Cerebellar nuclear complex (tissue), 1 donor: ENCODE results near the gene JPH3.

Experiments
- DNase-seq, 2 experiments: peaks; one replicate each; lab custom pipeline; 2025; lab: John Stamatoyannopoulos, UW

The JPH3 gene

DNA sequence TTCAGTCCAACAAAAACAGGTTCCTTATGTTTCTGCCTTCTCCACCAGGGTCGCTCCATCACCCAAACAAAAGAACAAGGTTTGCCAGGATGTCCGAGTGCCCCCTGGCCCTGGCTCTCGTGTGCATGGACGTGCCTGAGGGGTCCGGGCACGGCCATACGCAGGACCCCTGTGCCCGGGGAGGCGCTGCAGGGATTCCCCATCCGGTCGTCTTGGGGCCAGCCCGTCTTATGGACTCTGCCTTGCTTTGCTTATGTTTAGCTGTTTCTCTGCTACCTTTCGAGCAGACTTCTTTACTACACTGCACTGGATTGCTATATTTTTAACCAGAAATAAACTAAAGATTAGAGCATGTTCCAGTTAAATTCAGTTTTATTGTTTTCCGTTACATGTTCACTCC is 95.5 kb downstream of the JPH3 start:
- DNase-seq: no peak

DNA sequence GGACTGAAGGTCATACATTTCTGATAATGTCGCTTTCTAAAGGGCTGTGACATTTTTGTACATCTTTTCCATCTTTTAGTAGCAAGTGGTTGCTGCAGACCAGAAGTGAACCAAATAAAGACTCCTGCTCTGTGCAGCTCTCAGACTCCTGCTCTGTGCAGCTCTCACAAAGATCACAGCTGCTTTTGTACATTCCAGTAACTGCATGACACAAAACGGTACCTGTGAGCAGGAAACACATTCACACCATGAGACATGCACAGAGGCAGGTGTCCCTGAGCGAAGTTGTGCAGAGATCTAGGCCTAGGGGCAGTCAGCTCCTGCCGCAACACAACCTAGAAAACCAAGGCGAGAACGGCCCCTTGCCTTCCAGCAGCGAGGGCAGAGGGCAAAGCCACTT is 95.9 kb downstream of the JPH3 start:
- DNase-seq: no peak

DNA sequence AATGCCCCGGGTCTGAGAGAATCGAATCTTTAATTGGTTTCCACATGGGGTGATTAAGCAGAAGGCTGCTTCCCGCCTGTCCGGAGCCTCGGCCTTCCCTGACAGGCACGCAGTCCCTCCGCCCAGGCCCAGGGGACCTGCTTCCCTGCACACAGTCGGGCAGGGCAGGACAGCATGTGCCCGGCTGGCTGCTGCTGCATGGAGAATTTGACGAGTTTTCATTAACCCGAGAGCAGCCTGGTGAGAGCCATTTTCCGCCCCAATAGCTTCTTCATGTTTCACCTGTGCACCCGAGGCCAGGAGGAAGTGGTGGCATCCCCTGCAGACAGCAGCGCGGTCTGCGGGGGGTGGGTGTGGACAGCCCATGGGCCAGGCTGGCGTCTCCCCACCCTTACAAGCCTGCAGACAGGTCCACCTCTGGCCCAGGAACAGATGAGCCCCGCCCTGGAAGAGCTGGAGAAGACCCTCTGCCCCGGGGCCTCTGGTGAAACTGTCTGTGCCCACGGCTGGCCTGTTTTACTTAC is 96.4 kb downstream of the JPH3 start:
- DNase-seq: no peak

DNA sequence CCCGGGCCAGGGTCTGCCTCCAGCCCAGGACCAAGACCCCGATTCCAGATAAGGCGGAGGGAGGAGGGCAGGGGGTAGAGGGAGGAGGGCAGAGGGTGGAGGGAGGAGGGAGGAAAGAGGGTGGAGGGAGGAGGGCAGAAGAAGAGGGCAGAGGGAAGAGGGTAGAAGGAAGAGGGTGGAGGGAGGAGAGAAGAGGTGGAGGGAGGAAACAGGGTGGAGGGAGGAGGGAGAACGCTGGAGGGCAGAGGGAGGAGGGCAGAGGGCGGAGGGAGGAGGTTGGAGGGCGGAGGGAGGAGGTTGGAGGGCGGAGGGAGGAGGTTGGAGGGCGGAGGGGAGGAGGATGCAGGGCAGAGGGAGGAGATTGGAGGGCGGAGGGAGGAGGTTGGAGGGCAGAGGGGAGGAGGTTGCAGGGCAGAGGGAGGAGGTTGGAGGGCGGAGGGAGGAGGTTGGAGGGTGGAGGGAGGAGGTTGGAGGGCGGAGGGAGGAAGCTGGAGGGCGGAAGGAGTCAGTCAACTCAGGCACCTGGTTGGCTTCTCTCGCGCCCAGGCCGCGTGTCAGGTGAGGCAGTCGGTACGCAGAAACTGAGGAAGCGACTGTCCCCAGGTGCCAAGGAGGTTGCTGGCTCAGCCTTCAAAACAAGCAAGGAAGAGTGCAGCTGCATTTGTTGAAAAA is 98.2 kb downstream of the JPH3 start:
- no peak for DNase-seq

DNA sequence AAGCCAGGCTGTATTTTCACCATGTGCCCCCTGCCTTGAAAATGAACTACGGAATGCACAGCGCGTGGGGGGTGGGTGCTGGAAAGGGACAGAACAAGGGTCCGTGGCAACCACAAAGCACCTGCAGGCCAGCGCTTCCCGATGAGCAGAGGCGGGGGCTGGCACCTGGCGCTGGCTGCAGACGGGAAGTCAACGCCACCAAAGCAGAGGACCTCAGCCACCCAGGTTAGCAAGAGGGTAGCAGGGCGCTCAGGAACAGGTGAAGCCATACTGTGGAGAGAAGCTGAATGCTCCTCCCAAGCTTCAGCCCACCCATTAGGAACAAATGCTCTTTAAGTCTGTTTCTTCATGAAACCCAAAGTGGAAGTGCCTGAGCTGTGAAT is 98.8 kb downstream of the JPH3 start:
- no peak for DNase-seq

DNA sequence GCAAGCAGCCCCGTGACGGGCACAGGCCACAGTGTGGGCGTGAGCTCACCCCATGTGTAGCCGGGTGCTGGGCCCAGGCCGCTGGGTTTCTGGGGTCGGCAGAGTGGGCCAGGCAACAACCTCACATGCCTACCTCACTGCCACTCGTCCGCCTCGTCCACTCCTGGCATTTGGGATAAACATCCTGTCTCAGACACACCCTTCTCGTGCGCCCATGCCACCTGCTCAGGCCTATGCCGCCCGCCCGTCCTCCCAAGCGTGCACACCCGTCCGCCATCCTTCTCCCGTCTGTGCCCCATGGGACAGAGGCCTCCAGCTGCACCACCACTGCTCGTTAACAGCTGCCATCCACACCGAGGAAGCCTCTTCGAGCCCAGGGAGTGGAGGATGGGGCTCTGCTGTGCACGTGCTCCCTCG is 99.2 kb downstream of the JPH3 start:
- no peak for DNase-seq

DNA sequence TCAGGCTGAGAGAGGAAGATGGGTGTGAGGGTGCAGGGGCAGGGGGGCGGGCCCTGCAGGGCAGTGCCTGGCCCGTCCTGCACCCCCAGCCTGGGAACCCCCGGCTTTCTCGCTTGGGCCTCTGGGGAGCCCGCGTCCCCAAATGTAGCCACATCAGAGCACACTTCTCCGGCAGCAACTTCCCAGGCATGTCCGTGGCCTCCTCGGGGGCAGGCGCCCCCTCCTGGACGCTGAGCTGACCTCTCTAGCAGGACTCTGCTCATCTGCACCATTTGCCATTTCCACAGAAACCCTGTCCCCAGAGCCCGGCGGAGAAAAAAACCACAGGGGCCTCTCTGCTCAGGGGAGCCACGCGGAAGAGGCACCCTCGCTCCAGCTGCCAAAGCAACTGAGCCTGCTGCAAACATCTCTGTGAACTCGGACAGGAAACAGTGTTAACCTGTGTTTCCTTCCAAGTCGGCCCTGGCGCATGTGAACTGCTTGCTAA is 100.1 kb downstream of the JPH3 start:
- no peak for DNase-seq

DNA sequence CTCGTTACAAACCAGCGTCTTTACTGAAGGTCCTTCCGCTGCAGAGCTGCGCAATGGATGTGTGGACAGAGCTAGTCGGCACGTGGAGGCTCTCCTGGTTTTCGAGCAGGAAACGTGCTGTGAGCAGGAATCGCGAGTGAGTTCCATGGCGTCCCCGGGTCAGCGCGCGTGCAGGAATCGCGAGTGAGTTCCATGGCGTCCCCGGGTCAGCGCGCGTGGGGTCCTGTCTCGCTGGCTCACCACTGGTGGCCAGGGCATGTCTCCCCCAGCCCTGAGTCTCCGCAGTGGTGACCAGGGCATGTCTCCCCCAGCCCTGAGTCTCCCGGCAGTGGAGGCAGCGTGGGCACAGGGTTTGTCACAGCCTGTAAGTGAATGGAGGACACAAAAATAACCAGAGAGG is 100.8 kb downstream of the JPH3 start:
- no peak for DNase-seq

DNA sequence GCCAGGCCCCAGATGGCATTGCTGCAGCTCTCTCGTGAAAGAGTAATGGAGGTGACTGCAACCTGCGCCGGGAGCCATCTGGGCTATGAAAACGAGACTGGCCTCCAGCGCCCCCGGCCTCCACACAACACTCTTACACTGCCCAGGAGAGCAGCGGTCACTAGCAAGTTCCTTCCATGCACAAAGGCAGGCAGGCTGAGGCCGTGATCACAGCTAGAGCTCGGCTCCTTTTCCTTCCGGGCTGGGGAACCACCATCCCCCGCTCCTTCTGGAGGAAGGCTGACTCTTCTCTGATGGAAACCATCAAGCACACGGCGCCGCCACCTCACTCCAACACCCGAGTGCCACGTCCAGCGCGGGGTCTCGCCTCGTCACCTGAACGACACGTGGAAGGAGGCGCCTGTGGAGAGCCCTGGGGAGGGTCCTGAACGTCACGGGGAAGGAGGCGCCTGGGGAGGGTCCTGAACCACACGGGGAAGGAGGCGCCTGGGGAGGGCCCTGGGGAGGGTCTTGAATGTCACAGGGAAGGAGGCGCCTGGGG is 101.6 kb downstream of the JPH3 start:
- DNase-seq: no peak

DNA sequence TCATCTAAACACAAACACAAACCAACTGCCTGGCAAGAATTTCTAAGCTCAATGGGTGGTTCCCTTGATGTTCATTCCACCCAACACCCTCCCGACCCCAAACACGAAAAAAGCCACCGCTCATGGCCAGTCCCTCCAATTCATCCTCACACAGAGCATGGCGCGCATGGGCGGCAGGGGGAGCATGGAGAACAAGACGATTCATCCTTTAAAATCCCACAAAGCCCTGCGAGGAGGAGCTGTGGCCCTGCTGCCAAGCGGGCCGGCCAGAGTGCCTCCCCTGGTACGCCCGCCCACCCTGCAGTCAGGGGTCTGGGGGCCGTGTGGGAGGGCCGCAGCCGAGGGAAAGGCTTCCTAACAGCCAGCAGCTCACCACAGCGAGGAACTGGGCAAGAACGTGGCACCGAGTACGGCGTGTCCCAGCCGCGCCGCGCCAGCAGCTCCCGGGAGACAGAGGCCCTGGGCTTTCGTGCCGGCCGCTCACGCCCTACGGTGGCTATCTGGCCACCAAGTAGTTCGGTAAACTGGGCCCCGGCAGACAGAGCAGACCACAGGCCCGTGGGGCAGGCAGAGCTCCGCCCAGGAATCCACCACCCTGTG is 102.5 kb downstream of the JPH3 start:
- DNase-seq: no peak

DNA sequence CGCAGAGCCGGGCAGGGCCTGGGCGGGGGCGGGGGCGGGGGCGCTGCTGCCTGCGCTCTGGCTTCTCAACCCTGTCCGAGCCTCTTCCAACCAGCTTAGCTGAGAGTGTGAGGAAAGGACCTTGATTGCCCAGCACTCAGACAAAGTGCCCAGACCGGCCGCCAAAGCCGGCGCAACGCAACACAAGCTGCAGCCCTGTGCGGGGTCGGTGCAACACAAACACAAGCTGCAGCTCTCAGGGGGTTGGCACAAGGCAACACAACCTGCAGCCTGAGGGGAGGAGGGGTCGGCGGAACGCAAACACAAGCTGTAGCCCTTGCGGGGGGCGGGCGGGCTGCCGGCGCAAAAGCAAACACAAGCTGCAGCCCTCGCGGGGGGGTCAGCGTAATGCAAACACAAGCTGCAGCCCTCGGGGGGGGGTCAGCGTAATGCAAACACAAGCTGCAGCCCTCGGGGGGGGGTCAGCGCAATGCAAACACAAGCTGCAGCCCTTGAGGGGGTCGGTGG is 103.5 kb downstream of the JPH3 start:
- no peak for DNase-seq

DNA sequence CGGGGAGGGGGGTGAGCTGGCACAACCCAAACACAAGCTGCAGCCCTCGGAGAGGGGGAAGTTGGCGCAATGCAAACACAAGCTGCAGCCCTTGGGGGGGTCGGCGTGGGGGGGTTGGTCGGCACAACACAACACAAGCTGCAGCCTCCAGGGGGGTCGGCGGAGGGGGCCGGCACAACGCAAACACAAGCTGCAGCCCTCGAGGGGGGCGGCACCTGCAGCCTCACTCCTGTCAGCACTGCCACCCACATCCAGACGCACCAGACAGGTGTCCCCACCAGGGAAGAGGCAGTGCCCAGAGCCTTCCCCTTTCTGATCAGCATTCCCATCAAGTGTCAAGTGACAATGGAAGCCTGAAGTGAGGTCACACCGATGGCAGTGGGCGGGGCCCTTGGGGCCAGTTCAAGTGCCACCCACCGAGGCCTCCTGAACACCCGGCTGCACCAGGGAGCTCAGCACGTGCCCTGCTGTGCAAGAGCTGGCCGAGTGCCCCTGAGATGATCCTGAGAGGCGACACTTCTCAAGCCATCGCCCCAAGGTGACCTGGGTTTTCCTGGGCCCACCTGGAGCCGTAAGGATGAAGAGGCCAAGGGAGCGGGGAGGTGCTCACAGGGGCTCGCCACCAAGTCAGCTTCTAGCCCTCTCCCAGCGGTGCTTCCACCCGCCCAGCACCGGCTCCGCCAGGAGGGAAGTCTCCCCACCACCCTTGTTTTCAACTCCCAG is 104.1 kb downstream of the JPH3 start:
- no peak for DNase-seq

DNA sequence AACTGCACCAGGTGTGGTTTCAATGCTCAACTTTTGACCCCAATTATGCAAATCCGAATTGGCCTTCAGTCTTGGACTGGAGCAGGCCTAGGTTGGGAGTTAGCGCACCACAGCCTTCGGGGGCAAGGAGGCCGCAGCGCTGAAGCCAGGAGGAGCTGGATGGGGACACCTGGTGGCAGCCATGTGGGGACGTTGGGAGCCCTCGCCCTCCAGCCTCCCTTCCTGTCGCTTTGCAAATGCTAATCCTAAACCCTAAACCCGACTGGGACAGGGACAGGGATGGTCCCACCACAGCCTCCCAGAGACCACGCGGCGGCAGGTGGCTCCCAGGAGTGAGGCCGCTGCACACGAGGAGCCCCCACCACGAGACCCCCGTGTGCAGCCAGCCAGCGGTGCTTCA is 104.8 kb downstream of the JPH3 start:
- no peak for DNase-seq

DNA sequence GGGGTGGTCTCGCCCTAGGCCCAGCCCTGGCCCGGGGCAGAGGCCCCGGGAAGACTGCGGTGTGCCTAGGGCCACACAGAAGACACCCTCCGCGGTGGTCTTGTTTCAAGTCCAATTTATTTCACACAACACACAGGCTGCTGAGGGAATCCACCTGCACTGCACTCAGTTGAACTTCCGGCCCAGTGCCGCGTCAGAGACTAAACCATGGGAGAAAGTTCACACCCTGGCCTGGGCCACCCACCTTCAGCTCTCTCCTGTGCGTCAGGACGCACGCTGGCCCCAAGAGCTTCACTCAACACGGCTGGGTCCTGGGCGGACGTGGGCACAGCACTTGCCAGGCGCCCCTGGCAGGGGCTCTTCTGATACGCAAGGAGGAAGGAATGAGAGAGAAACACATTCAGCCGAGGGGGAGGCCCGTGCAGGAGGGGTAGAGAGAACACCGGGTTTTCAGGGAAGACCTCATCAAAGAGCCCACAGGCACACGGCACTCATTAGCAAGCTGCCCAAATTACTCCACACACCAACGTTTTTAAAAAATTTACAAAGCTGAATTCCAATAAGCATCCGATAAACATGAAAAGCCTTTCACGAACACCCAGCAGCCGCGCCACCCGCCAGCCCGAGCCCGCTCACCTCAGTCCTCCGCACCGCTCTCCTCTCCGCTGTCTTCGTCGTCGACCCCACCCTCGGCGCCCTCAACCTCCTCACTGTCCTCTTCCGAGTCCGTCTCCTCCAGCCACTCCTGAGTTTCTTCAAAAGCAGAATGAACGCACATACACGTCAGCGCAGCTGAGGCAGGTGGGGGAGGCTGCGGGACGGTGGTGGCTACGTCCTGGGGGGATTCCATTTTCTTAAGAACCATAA is 105.6 kb downstream of the JPH3 start:
- DNase-seq: no peak

DNA sequence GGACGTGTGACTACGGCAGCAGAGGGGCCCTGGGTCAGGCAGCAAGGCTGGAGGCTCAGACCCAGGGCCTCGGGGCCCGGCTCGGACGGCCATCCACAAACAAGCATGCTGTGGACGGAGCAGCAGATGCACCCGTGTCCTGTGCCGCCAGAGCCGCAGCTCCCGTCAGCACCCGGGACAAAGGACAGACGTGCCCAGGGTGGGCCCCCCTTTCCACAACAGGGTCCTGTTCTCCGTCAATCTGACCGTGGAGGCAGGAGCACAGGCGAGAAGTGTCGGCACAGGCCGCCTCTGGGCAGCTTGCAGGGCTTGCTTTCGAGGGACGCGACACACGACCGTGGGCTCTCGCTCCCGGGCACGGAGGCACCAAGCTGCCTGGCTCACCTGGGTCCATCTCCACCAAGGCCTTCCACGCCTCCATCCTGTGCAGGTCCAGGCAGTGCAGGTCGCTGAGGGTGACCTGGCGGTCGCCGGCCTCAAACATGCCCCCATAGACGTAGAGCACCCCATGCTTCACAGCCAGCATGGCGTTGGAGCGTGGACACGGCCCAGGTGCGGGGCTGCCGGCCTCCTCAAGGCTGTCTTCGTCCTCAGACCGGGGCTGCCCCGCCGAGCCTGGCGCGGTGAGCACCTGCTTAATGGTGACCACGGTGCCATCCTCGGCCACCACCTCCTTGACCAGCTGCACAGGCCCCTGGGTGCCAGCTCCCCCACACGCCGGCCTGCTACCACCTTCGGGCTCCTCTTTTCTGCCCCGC is 106.8 kb downstream of the JPH3 start:
- DNase-seq: no peak

DNA sequence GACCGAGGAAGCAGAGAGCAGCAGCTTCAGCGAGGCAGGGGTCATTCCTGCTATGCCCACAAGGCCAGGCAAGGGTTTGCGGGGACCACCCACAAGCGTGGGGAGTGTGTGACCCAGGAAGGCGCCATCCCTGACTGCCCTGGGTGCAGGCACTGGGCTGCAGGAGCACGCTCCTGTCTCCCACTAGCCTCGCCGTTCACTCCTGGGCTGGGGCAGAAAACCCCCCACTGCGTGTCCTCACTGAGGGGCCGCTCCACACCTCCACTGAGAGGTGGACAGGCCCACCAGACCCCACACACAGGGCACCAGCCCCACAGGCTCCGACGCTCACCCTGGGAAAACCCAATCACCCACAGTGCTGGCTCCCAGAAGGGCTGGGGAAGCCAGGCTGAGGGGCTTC is 107.4 kb downstream of the JPH3 start:
- DNase-seq: no peak

DNA sequence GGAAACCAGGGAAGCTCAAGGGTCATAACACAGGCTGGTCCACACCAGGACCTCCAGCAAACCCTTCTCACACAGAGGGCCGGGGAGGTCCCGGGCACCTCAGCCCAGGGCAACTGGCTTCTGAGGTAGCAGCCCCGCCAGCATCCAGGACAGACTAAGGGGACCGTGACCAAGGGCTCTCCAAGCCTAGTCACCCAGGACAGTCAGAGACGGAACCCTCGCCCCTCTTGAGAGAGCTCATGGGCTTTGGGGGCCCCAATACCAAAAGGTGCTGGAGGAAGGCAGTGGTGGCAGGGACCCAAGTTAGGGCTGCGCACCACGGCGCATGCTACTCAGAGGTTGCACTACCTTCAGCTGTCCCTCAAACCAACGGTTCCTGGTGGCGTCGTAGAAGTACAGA is 108.6 kb downstream of the JPH3 start:
- DNase-seq: no peak

DNA sequence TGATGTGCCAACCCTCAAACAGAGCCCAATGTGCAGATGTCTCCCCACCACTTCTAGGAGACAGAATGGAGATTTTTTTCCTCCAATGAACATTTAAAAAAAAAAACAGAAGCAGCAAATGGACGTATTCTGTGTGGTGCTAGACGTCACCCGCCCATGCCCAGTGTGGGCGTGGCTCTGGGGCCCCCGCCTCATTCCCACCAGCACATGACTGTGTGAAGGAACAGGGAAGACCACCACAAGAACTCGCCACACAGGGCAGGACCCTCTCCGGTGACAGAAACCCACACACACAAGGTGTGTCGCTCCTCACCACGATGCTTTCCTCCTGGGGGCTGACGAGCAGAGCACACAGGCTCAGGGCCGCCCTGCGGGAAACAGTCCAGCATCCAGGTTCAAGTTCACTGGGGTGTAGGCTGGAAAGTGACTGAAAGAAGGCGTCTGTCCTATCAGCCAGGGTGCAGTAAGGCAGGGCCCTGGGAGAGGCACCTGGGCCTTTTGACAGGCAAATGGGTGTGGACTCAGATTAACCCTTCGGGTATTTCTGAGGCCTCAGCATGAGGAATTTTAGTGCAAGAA is 110.0 kb downstream of the JPH3 start:
- DNase-seq: no peak

DNA sequence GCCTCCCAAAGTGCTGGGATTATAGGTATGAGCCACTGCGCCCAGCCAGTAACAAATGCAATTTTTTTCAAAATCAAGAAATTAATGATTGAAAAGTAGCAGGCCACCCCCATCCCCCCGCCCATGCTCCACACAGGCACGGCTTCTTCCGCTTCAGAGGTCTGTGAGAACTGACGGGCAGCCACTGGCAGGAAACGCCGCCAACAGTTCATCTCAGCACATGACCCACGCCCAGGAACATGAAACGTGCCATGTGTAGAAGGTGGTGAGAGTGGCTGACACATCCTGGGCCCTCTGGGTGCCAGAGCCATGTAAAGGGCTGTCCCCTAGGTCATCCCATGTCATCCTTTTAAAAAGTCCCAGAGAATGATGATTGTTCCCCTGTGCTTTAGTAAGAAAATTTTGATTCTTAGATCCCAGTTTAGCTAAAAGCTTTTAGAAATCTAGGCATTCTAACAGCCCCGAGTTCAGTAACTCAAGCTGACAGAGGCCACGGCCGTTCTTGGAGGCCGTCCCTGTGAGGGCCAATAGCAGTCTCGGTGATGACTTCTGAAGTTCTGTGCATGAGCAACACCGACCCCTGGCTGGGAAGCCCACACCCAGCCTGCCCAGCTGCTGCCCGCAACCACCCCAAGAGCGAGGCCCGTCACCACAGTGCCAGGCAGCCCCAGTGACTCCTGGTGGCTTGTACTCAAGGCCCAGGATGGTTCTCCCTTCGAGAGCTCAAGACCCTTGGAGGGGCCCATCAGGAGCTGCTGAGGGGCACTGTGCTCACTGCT is 111.3 kb downstream of the JPH3 start:
- DNase-seq: no peak

DNA sequence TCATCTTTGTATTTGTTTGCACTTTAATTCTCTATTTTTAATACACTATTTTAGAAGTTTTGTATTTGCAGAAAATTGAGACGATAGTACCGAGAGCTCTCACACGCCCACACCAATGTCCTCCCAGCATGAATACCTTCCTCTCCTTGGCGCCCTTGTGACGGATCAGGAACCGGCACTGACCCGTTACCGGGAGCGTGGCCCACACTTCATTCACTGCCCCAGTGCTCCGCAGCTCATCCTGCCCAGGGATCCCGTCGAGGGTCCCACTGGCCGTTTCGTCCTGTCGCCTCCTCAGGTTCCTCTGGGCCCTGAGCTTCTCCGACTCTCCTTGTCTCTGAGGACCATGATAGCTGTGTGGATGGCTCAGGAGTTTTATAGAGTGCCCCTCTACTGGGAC is 112.9 kb downstream of the JPH3 start:
- no peak for DNase-seq
